IMR-90 (cell line): Measurements from ENCODE around the gene ATP1B1. TPM values are rescaled to one million over a fixed set of nuclear protein-coding genes. Genes with fewer than 3 reads are reported as not detected.

ENCODE experiments used
- ATAC-seq: fragments of 200-7000 bp; cut with Tn5 transposase; 2 replicates; pipeline ENCODE4 v1.9.1; 2020; ENCODE audit warnings: low read depth, mild to moderate bottlenecking, moderate library complexity
- BruUV-seq: library from RNA; stranded (reverse); fragments of 400-500 nt; replicated peaks from 2 replicates; lab custom pipeline; 2021; lab: Mats Ljungman, UMichigan
- CTCF ChIA-PET: fragments of 300-600 bp; formaldehyde crosslinking; extraction: SDS; loops from one replicate; lab custom pipeline; 2021; ENCODE audit warnings: antibody characterized with exemption; lab: Yijun Ruan, JAX
- POLR2A ChIA-PET: fragments of 300-600 bp; sonication (Branson Sonifier 250); formaldehyde crosslinking; loops from one replicate; lab custom pipeline; 2022; ENCODE audit warnings: antibody characterized with exemption; ENCODE audit not compliant: unreplicated experiment; lab: Charles Lee
- DNase-seq: peaks from one replicate; pipeline ENCODE4 v3.0.0; 2013
- H2AFZ ChIP-seq: replicated peaks from 2 replicates; pipeline ENCODE3; 2013; ENCODE audit warnings: low read length, mild to moderate bottlenecking; ENCODE audit not compliant: poor library complexity
- H2AK5ac ChIP-seq: 2 replicates; pipeline ENCODE4 v1.6.1; 2013; ENCODE audit warnings: low read depth, low read length, inconsistent platforms
- H2AK9ac ChIP-seq: replicated peaks from 2 replicates; pipeline ENCODE3; 2013; ENCODE audit warnings: mild to moderate bottlenecking, low read depth, low read length, moderate library complexity; ENCODE audit not compliant: poor library complexity
- H2BK120ac ChIP-seq: 2 replicates; pipeline ENCODE4 v1.6.1; 2013; ENCODE audit warnings: low read depth, low read length, inconsistent platforms
- H2BK15ac ChIP-seq: 3 replicates; pipeline ENCODE4 v1.6.1; 2013; ENCODE audit warnings: low read depth, low read length, inconsistent platforms
- H2BK20ac ChIP-seq: 2 replicates; pipeline ENCODE4 v1.6.1; 2013; ENCODE audit warnings: low read depth, mild to moderate bottlenecking, inconsistent platforms, low read length, moderate library complexity
- H2BK5ac ChIP-seq: 2 replicates; pipeline ENCODE4 v1.6.1; 2013; ENCODE audit warnings: mild to moderate bottlenecking, low read depth, low read length, inconsistent platforms; ENCODE audit not compliant: poor library complexity, severe bottlenecking
- H3K14ac ChIP-seq: replicated peaks from 2 replicates; pipeline ENCODE4 v1.6.1; 2013; ENCODE audit warnings: low read depth, low read length, inconsistent platforms
- H3K18ac ChIP-seq: 2 replicates; pipeline ENCODE4 v1.6.1; 2013; ENCODE audit warnings: low read depth, low read length, control low read depth
- H3K23ac ChIP-seq: 2 replicates; pipeline ENCODE4 v1.6.1; 2013; ENCODE audit warnings: low read depth, low read length, inconsistent platforms
- H3K27ac ChIP-seq: 2 replicates; pipeline ENCODE4 v1.5.1; 2013; ENCODE audit warnings: mild to moderate bottlenecking, control low read depth, low read length; ENCODE audit not compliant: insufficient read depth
- H3K27me3 ChIP-seq: 2 replicates; pipeline ENCODE4 v1.6.1; 2013; ENCODE audit warnings: low read length; ENCODE audit not compliant: control insufficient read depth, insufficient read depth
- H3K36me3 ChIP-seq: 2 replicates; pipeline ENCODE4 v1.6.1; 2013; ENCODE audit warnings: low read length, mixed read lengths; ENCODE audit not compliant: control insufficient read depth, insufficient read depth
- H3K4ac ChIP-seq: 2 replicates; pipeline ENCODE4 v1.6.1; 2013; ENCODE audit warnings: low read depth, low read length, inconsistent platforms
- H3K4me1 ChIP-seq: 2 replicates; pipeline ENCODE4 v1.6.1; 2013; ENCODE audit warnings: low read length, mixed read lengths; ENCODE audit not compliant: control insufficient read depth, insufficient read depth
- H3K4me2 ChIP-seq: 2 replicates; pipeline ENCODE4 v1.6.1; 2013; ENCODE audit warnings: low read depth, mild to moderate bottlenecking, control low read depth, low read length, moderate library complexity
- H3K4me3 ChIP-seq: 2 replicates; pipeline ENCODE4 v1.5.1; 2013; ENCODE audit warnings: low read depth, mild to moderate bottlenecking, control low read depth, low read length, moderate library complexity; ENCODE audit not compliant: insufficient read depth
- H3K56ac ChIP-seq: 2 replicates; pipeline ENCODE4 v1.6.1; 2013; ENCODE audit warnings: low read length, inconsistent platforms; ENCODE audit not compliant: insufficient read depth; ENCODE audit errors: extremely low read depth
- H3K79me1 ChIP-seq, 2 experiments: 2 replicates each; pipeline ENCODE4 v1.6.1; 2013; ENCODE audit warnings: low read length in 2 of 2, inconsistent platforms in 1 of 2, low read depth in 1 of 2
- H3K9ac ChIP-seq: 2 replicates; pipeline ENCODE4 v1.6.1; 2013; ENCODE audit warnings: low read depth, low read length, control low read depth
- H3K9me1 ChIP-seq: 2 replicates; pipeline ENCODE4 v1.6.1; 2013; ENCODE audit warnings: low read length, inconsistent platforms; ENCODE audit not compliant: insufficient read depth
- H3K9me3 ChIP-seq: 2 replicates; pipeline ENCODE4 v1.6.1; 2013; ENCODE audit warnings: low read length; ENCODE audit not compliant: control insufficient read depth, insufficient read depth
- H4K20me1 ChIP-seq: 2 replicates; pipeline ENCODE4 v1.6.1; 2013; ENCODE audit warnings: low read length, inconsistent platforms; ENCODE audit not compliant: insufficient read depth
- H4K5ac ChIP-seq: 2 replicates; pipeline ENCODE4 v1.6.1; 2013; ENCODE audit warnings: mild to moderate bottlenecking, low read depth, low read length, control low read depth
- H4K8ac ChIP-seq, 2 experiments: 2 replicates each; pipeline ENCODE4 v1.6.1; 2013; ENCODE audit warnings: low read depth in 2 of 2, low read length in 2 of 2, control low read depth in 1 of 2, inconsistent platforms in 1 of 2
- H4K91ac ChIP-seq: 2 replicates; pipeline ENCODE4 v1.6.1; 2013; ENCODE audit warnings: low read depth, low read length, inconsistent platforms; ENCODE audit not compliant: insufficient read depth
- BHLHE40 ChIP-seq: fragments of 150-350 bp; IDR thresholded peaks from 2 replicates; pipeline ENCODE4 v1.6.1; 2016; ENCODE audit warnings: mild to moderate bottlenecking, low read depth, low read length
- CEBPB ChIP-seq: IDR thresholded peaks from 2 replicates; pipeline ENCODE4 v1.6.1; 2012; ENCODE audit warnings: low read depth, low read length, improper control_type of control experiment
- FOS ChIP-seq: fragments of 150-350 bp; IDR thresholded peaks from 2 replicates; pipeline ENCODE4 v1.6.1; 2016; ENCODE audit warnings: low read depth, low read length
- MAZ ChIP-seq: IDR thresholded peaks from 2 replicates; pipeline ENCODE4 v1.6.1; 2012; ENCODE audit warnings: low read depth, mild to moderate bottlenecking, low read length, improper control_type of control experiment, moderate library complexity, borderline replicate concordance
- MXI1 ChIP-seq: IDR thresholded peaks from 2 replicates; pipeline ENCODE4 v1.6.1; 2012; ENCODE audit warnings: low read depth, mild to moderate bottlenecking, low read length, moderate library complexity, borderline replicate concordance
- NFE2L2 ChIP-seq: fragments of 150-350 bp; IDR thresholded peaks from 2 replicates; pipeline ENCODE4 v1.6.1; 2016; ENCODE audit warnings: low read depth, mild to moderate bottlenecking, low read length
- POLR2A ChIP-seq: IDR thresholded peaks from 2 replicates; pipeline ENCODE4 v1.6.1; 2012; ENCODE audit warnings: mild to moderate bottlenecking, low read depth, low read length
- RAD21 ChIP-seq: IDR thresholded peaks from 2 replicates; pipeline ENCODE4 v1.6.1; 2012; ENCODE audit warnings: low read length, improper control_type of control experiment
- WGBS, 2 experiments: methylation state at CpG; one replicate each; pipeline versions ENCODE4 v1.1.5 to v1.1.7; 2013; ENCODE audit warnings: missing lambda C conversion rate in 2 of 2; ENCODE audit not compliant: insufficient read length in 1 of 2; ENCODE audit errors: extremely low coverage in 2 of 2; 5-methylcytosine and 5-hydroxymethylcytosine counted together
- dilution Hi-C: fragments of 300-500 bp; cut with HindIII; formaldehyde crosslinking; loops from one replicate; pipeline ENCODE4 v1.14.3; 2018; ENCODE audit warnings: low sequenced_read_pairs; ENCODE audit not compliant: unreplicated experiment
- in situ Hi-C: fragments of 300-500 bp; cut with MboI; formaldehyde crosslinking; loops from 3 replicates; pipeline ENCODE4 v1.14.3; 2019; ENCODE audit warnings: low sequenced_read_pairs, inconsistent platforms, mixed read lengths
- intact Hi-C: fragments of 100-400 bp; cut with micrococcal nuclease; formaldehyde crosslinking; loops from 2 replicates; pipeline ENCODE4 v1.10.0; 2022
- polyA plus RNA-seq, 3 experiments: library from polyadenylated mRNA; depleted of rRNA; stranded (reverse); fragments of >200 nt; gene quantifications; 2 replicates each; pipeline ENCODE4 v1.2.3, GENCODE V29; 2012; ENCODE audit warnings: low replicate concordance in 1 of 3
- total RNA-seq: library from RNA; depleted of rRNA; stranded (reverse); fragments of >200 nt; gene quantifications from 2 replicates; pipeline ENCODE4 v1.2.3, GENCODE V29; 2012
- TF ChIP-seq, protein P1 (sequence below): fragments of 150-350 bp; IDR thresholded peaks from 2 replicates; pipeline ENCODE4 v1.6.1; 2016; ENCODE audit warnings: low read depth, mild to moderate bottlenecking, low read length, moderate library complexity, borderline replicate concordance
- TF ChIP-seq, protein P2 (sequence below): fragments of 150-350 bp; IDR thresholded peaks from 2 replicates; pipeline ENCODE4 v1.6.1; 2017; ENCODE audit warnings: mild to moderate bottlenecking, antibody characterized with exemption, low read length, low read depth

ATP1B1 gene
- total and polyA plus RNA-seq, 2 of the 4 experiments (the other 2 are of a cell fraction), result 14.5 to 22.1 TPM

DNA sequence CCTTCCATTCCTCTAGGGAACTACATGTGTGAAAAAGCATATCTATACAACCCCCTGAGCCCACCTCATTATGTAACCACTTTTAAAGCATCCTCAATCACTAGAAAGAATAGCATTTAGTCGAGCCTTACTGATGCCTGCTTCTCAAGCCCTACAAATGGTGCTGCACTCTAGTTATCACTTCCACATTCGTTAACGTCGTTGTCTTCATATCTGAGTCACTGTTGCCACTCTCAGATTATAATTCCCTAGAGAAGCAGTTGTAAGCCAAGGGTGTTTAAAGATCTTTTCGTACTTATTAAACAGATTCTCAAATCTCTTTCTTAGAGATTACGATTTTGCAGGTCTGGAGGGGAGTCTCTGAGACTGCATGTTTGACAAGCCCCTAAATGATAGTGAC is 16.5 kb downstream of the ATP1B1 start (continued):
- TF ChIP-seq, protein P1, sequence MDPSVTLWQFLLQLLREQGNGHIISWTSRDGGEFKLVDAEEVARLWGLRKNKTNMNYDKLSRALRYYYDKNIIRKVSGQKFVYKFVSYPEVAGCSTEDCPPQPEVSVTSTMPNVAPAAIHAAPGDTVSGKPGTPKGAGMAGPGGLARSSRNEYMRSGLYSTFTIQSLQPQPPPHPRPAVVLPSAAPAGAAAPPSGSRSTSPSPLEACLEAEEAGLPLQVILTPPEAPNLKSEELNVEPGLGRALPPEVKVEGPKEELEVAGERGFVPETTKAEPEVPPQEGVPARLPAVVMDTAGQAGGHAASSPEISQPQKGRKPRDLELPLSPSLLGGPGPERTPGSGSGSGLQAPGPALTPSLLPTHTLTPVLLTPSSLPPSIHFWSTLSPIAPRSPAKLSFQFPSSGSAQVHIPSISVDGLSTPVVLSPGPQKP, result no peak
- TF ChIP-seq MXI1, result no peak
- TF ChIP-seq RAD21, result no peak
- TF ChIP-seq BHLHE40, result no peak
- TF ChIP-seq POLR2A, result no peak
- TF ChIP-seq FOS, result no peak

DNA sequence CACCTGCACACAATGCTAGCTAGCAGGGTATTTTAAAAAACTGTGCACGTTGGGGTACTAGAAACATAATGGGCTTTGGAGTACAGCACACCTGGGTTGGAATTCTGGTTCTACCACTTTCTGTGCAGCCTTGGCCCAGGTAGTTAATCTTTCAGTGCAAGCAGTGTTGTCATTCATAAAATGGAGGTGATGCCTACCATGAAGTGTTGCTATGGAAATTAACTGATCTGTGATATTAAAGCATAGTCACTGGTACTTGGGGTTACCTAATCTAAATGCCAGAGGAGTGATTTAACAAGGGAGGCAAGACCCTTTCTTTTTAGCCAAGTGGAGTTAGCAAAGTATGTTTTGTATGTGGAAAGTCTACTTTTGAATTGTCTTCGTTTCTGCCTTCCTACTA is 18.0 kb downstream of the ATP1B1 start:
- dilution Hi-C loops, result no loop called here

More for the DNA sequence above, 18.0 kb downstream of the ATP1B1 start:
- Histone ChIP-seq H3K56ac (no peak overlapping the region), H2BK20ac (no peak overlapping the region), H3K4me2 (no peak overlapping the region), H3K4me1 (peaks cover 5% of the 10 kb centered on the region), H2BK5ac (no peak overlapping the region), H4K91ac (no peak overlapping the region), H2AFZ (no peak overlapping the region), H2AK5ac (no peak overlapping the region), H4K8ac (no peak overlapping the region), H3K4ac (no peak overlapping the region), H2BK15ac (no peak overlapping the region), H3K27me3 (no peaks in the 10 kb centered on the region), H2BK120ac (no peak overlapping the region), H4K5ac (no peak overlapping the region), H3K79me1 (peaks cover 10 to 37% of the 10 kb centered on the region in 2 experiments), H4K20me1 (no peaks in the 10 kb centered on the region), H3K9me1 (peaks cover 14% of the 10 kb centered on the region), H3K9me3 (no peaks in the 10 kb centered on the region), H3K27ac (no peak overlapping the region), H3K9ac (no peak overlapping the region), H2AK9ac (no peak overlapping the region), H3K18ac (no peak overlapping the region), H3K36me3 (peaks cover 1% of the 10 kb centered on the region; the same call in 1 of the 2 replicates), H3K14ac (no peak overlapping the region), H3K4me3 (no peak overlapping the region), H3K23ac (no peak overlapping the region)
- POLR2A ChIA-PET, result no interaction called here
- ATAC-seq (no peak), DNase-seq (no peak)
- CTCF ChIA-PET, result no interaction called here
- in situ Hi-C loops (loop anchor here (25.0 kb wide), 2 partner anchors 987 to 1588 kb away; partner anchors contain the start of gene GPR161), intact Hi-C loops (no loop called here)
- no peak for TF ChIP-seq CEBPB
- TF ChIP-seq POLR2A, result no peak
- TF ChIP-seq NFE2L2, result no peak
- no peak for TF ChIP-seq MAZ
- TF ChIP-seq, protein P2, sequence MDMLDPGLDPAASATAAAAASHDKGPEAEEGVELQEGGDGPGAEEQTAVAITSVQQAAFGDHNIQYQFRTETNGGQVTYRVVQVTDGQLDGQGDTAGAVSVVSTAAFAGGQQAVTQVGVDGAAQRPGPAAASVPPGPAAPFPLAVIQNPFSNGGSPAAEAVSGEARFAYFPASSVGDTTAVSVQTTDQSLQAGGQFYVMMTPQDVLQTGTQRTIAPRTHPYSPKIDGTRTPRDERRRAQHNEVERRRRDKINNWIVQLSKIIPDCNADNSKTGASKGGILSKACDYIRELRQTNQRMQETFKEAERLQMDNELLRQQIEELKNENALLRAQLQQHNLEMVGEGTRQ, result no peak
- 100% methylated on average over 1 of the region's 2 CpGs; no CpG with 5 or more reads in 1 of the 2 experiments for whole genome bisulfite sequencing, 2 experiments
- BruUV-seq, result no TSS peak
